ENCODE measurements around the gene SERPINB10.
"Not testable (repeated sequence)": the region's sequence is repeated elsewhere in the genome, so short reads cannot be mapped to it uniquely, and the experiment has no call there.

The SERPINB10 gene

GRCh38 chr18:63905361-63905760, 2.4 kb upstream of the SERPINB10 start:
- no peaks in the 10 kb centered on the region for H3K9me3 Mint-ChIP-seq
- no peak overlapping the region for H3K4me3 Mint-ChIP-seq
- no peak overlapping the region for H3K27ac Mint-ChIP-seq
- peaks cover 6% of the 10 kb centered on the region for H3K4me1 Mint-ChIP-seq (ENCODE audit: low read depth)
- peaks cover 33% of the 10 kb centered on the region for H3K27me3 Mint-ChIP-seq
- H3K36me3 Mint-ChIP-seq (ENCODE audit: low read depth), result no peaks in the 10 kb centered on the region

GRCh38 chr18:63906056-63906455, 1.7 kb upstream of the SERPINB10 start:
- H3K36me3 Mint-ChIP-seq (ENCODE audit: low read depth), result no peaks in the 10 kb centered on the region
- no peak overlapping the region for H3K27ac Mint-ChIP-seq
- H3K9me3 Mint-ChIP-seq, result no peaks in the 10 kb centered on the region
- no peak overlapping the region for H3K4me3 Mint-ChIP-seq
- peaks cover 6% of the 10 kb centered on the region for H3K4me1 Mint-ChIP-seq (ENCODE audit: low read depth)
- peaks cover 38% of the 10 kb centered on the region for H3K27me3 Mint-ChIP-seq

- Mint-ChIP-seq H3K27me3 (peaks cover 46% of the 10 kb centered on the region), H3K9me3 (no peaks in the 10 kb centered on the region), H3K4me1 (ENCODE audit: low read depth) (peaks cover 6% of the 10 kb centered on the region), H3K27ac (no peak overlapping the region), H3K36me3 (ENCODE audit: low read depth) (no peaks in the 10 kb centered on the region), H3K4me3 (no peak overlapping the region)
These were observed 1.1 kb downstream of the SERPINB10 start for GRCh38 chr18:63908858-63909257.

GRCh38 chr18:63909870-63910269, 2.1 kb downstream of the SERPINB10 start:
- H3K27ac Mint-ChIP-seq, result no peak overlapping the region
- no peaks in the 10 kb centered on the region for H3K9me3 Mint-ChIP-seq
- H3K4me3 Mint-ChIP-seq, result no peak overlapping the region
- H3K27me3 Mint-ChIP-seq, result peaks cover 42% of the 10 kb centered on the region
- no peaks in the 10 kb centered on the region for H3K36me3 Mint-ChIP-seq (ENCODE audit: low read depth)
- H3K4me1 Mint-ChIP-seq (ENCODE audit: low read depth), result peaks cover 6% of the 10 kb centered on the region

- Mint-ChIP-seq H3K4me3 (no peak overlapping the region), H3K4me1 (ENCODE audit: low read depth) (no peaks in the 10 kb centered on the region), H3K9me3 (no peaks in the 10 kb centered on the region), H3K27me3 (peaks cover 42% of the 10 kb centered on the region), H3K27ac (no peak overlapping the region), H3K36me3 (ENCODE audit: low read depth) (no peaks in the 10 kb centered on the region)
These were observed 10.1 kb downstream of the SERPINB10 start for GRCh38 chr18:63917817-63918216.

DNA sequence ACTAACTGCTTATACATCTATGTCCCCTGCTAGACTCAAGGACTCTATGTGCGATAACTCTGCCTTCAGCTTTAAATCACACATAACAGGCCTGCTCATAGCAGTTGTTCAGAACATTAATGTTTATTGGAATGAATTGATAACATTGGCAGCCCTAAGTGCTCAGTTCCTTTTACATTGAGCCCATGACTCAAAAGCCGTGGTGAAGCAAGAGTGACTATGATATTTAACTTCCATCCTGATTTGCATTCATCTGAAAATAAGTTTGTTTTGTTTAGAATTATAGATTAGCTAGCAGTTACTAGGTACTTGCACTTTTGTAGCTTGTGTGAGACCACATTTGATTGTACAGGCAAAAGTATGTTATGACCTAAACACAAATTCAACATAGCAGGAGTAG, 14.3 kb downstream of the SERPINB10 start:
- H3K36me3 Mint-ChIP-seq (ENCODE audit: low read depth), result no peaks in the 10 kb centered on the region
- peaks cover 50% of the 10 kb centered on the region for H3K27me3 Mint-ChIP-seq
- no peaks in the 10 kb centered on the region for H3K9me3 Mint-ChIP-seq
- no peak overlapping the region for H3K27ac Mint-ChIP-seq
- no peak overlapping the region for H3K4me3 Mint-ChIP-seq
- no peaks in the 10 kb centered on the region for H3K4me1 Mint-ChIP-seq (ENCODE audit: low read depth)

DNA sequence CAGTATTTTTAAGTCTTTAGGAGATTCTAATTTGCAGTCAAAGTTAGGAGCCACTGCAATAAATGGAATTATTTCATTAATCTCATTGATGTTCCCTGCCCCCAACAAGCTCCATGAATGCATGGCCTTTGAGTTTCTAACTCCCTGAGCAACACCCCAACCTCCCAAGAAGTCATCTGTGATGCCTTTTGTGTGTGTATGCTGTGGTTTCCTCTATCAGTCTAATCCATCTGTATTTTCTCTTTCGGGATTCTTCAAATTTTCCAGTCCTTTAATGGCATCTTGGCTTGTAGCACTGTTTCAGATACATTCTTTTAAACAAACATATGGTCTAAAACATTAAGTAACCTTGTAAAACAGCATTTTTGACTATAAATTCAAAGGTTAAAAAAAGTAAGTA, 16.8 kb downstream of the SERPINB10 start:
- H3K9me3 Mint-ChIP-seq, result no peaks in the 10 kb centered on the region
- H3K4me3 Mint-ChIP-seq, result no peak overlapping the region
- no peaks in the 10 kb centered on the region for H3K4me1 Mint-ChIP-seq (ENCODE audit: low read depth)
- peaks cover 47% of the 10 kb centered on the region for H3K27me3 Mint-ChIP-seq
- no peaks in the 10 kb centered on the region for H3K36me3 Mint-ChIP-seq (ENCODE audit: low read depth)
- H3K27ac Mint-ChIP-seq, result no peak overlapping the region

- Mint-ChIP-seq H3K4me3 (no peak overlapping the region), H3K36me3 (ENCODE audit: low read depth) (no peaks in the 10 kb centered on the region), H3K9me3 (no peaks in the 10 kb centered on the region), H3K27me3 (peaks cover 48% of the 10 kb centered on the region), H3K4me1 (ENCODE audit: low read depth) (no peaks in the 10 kb centered on the region), H3K27ac (no peak overlapping the region)
These were observed 20.6 kb downstream of the SERPINB10 start for GRCh38 chr18:63928331-63928730.

DNA sequence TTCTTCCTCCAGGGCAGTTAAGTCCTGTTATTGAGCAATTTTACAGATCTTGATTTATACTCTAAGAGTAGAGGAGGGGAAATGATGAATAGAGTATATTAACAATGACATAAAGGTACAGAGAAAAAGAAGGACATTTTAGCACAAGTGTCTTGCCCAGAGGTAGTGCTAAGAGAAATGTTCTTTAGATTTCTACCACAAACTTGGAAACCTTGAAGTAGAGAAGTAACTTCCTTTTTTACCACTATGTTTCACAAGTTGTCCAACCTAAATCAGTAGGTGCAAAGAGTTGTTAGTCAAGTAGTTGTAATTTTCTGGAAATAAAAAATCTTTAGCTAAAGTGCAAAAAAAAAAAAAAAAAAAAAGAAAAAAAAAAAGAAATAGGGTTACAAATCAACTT, 21.6 kb downstream of the SERPINB10 start:
- H3K27me3 Mint-ChIP-seq, result peaks cover 47% of the 10 kb centered on the region
- H3K4me3 Mint-ChIP-seq; H3K4me1 Mint-ChIP-seq (ENCODE audit: low read depth); H3K9me3 Mint-ChIP-seq; H3K27ac Mint-ChIP-seq; H3K36me3 Mint-ChIP-seq (ENCODE audit: low read depth): not testable (repeated sequence)

DNA sequence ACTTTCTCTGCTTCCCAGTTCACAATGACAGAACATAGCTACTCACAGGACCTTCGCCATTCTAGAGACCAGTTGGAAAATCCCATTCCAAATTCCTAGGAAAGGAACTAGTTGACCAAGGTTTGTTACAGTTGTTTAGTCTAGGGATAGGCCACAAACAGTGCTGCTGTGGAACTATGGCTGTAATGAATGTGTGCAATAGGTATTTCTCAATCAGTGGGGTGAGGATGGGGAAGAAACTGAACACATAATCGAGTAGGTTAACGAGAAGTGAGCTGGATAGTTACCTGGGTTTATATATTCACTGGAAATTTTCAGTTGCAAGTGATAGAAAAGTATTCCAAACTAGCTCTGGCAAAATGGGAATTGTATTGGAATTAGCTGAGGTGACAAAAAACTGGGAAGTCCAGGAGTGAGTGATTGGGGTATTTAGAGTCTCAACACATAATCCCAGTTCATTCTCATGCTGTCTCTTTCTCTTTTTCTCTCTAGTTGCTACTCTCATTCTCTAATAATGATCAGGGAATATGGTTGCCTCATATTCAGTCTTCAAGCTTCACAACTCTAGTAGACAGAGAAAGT, 23.1 kb downstream of the SERPINB10 start:
- no peak overlapping the region for H3K27ac Mint-ChIP-seq

DNA sequence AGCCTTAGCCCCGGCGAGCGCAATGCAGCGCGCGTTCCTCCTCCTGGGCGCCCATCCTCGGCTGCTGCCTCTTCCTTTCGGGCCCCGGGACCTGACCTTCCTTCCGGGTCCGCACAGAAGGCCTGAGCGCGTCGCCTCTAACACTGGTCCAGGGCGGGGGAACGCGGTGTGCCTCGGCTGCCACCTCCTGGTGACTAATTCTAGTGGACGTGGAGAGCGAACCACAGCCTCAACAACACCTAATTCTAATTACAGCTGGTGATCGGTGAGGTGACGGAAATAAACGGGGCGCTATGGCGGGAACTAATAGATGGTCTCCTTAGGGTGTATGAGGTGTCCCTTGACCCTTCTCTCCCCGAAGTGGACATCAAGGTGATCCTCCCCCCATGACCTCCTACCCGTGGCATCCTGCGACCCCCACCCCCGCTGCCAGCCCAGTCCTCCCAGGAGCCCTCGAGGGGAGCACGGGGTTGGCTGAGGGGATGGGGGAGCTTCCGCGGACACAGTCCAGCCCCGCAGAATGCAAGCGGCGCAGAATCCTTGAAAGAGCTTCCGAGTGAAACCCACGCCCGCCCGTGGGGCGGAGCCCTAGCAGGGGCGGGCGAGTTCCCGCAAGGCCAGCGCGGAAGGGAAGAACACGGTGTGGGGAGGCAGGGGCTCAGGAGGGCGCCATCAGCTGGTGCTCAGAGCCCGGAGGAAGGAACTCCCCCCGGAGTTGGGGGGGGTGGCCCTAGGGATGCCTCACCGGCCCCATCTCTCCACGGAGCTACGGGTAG, 28.6 kb downstream of the SERPINB10 start:
- Mint-ChIP-seq H3K27ac (no peak overlapping the region), H3K4me3 (peak overlapping the region; percentile 78)

More for the DNA sequence above, 23.1 kb downstream of the SERPINB10 start:
- H3K36me3 Mint-ChIP-seq (ENCODE audit: low read depth), result no peaks in the 10 kb centered on the region
- H3K4me1 Mint-ChIP-seq (ENCODE audit: low read depth), result no peaks in the 10 kb centered on the region
- no peak overlapping the region for H3K4me3 Mint-ChIP-seq
- peaks cover 52% of the 10 kb centered on the region for H3K27me3 Mint-ChIP-seq
- H3K9me3 Mint-ChIP-seq, result no peaks in the 10 kb centered on the region

DNA sequence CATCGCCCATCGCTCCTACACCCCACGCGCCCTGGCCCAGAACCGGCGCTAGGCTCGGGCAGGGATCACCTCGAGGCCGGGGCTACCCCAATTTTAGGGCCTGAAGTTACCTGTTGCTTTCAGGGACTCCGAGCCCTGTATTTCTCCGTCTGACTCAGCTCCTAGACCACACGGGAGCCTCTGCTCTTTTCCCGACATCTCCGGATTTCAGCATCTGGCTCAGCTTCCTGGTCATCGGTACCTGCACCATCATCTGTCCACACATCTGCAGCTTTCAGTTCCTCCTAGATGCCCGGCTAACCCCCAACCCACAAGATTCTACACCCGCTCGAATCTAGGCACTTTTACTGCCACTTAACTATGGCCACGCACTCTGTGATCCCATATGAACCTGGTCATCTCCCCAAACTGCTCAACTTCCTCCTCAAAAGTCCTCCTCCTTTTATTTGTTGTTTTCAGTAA, 29.2 kb downstream of the SERPINB10 start:
- H3K4me1 Mint-ChIP-seq (ENCODE audit: low read depth), result no peaks in the 10 kb centered on the region
- no peak overlapping the region for H3K27ac Mint-ChIP-seq

More for the DNA sequence above, 28.6 kb downstream of the SERPINB10 start:
- no peaks in the 10 kb centered on the region for H3K9me3 Mint-ChIP-seq
- no peaks in the 10 kb centered on the region for H3K4me1 Mint-ChIP-seq (ENCODE audit: low read depth)
- H3K27me3 Mint-ChIP-seq, result peaks cover 39% of the 10 kb centered on the region
- H3K36me3 Mint-ChIP-seq (ENCODE audit: low read depth), result no peaks in the 10 kb centered on the region

GRCh38 chr18:63940008-63940407, 32.2 kb downstream of the SERPINB10 start:
- no peak overlapping the region for H3K27ac Mint-ChIP-seq
- peaks cover 49% of the 10 kb centered on the region for H3K27me3 Mint-ChIP-seq
- no peaks in the 10 kb centered on the region for H3K9me3 Mint-ChIP-seq
- H3K4me1 Mint-ChIP-seq (ENCODE audit: low read depth), result no peaks in the 10 kb centered on the region
- no peaks in the 10 kb centered on the region for H3K36me3 Mint-ChIP-seq (ENCODE audit: low read depth)
- no peak overlapping the region for H3K4me3 Mint-ChIP-seq

More for the DNA sequence above, 29.2 kb downstream of the SERPINB10 start:
- Mint-ChIP-seq H3K9me3 (no peaks in the 10 kb centered on the region), H3K36me3 (ENCODE audit: low read depth) (no peaks in the 10 kb centered on the region), H3K27me3 (peaks cover 45% of the 10 kb centered on the region), H3K4me3 (no peak overlapping the region)

GRCh38 chr18:63940543-63941050, 32.8 kb downstream of the SERPINB10 start:
- peaks cover 49% of the 10 kb centered on the region for H3K27me3 Mint-ChIP-seq
- H3K27ac Mint-ChIP-seq; H3K9me3 Mint-ChIP-seq; H3K36me3 Mint-ChIP-seq (ENCODE audit: low read depth); H3K4me3 Mint-ChIP-seq; H3K4me1 Mint-ChIP-seq (ENCODE audit: low read depth): not testable (repeated sequence)

DNA sequence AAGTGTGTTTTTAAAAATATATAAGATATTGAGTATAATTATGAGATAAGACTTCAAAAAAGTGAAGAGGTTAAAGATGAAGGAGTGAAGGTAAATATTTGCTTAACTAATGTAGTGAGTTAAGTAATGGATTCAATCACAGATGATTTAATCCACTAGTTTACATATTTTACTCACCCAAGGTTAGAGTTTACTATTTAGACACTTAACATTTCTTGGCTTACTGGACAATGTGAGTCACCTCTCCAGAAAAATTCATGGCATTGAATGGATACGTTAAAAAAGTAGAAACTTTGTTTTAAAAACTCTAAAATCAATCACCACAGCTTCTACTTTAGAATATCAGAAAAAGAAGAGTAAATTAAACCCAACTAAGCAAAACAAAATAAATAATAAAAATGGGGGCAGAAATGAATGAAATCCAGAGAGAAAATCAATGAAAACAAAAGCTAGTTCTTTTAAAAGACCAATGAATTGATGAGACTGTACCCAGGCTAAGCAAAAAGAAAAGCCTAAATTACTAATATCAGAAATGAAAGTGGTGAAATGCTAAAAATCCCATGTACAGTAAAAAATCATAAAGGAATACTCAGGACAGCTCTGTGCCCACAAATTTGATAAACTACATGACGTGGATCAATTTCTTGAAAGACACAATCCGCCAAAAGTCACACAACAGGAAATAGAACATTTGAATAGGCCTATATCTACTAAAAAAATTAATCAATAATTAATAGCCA, 39.5 kb downstream of the SERPINB10 start:
- Mint-ChIP-seq H3K27ac (no peak overlapping the region), H3K9me3 (peaks cover 4% of the 10 kb centered on the region), H3K4me1 (ENCODE audit: low read depth) (peaks cover 48% of the 10 kb centered on the region), H3K4me3 (no peak overlapping the region), H3K36me3 (ENCODE audit: low read depth) (peaks cover 4% of the 10 kb centered on the region), H3K27me3 (peaks cover 60% of the 10 kb centered on the region)
